Measurements from ENCODE around the gene COX7A2L. TPM values are rescaled to one million over a fixed set of nuclear protein-coding genes. Genes with fewer than 3 reads are reported as not detected.

COX7A2L gene
- polyA plus RNA-seq, 4 donors: 144 to 337 (median 173) TPM

GRCh38 chr2:42363413-42363812 is 2.4 kb upstream of the COX7A2L start:
- WGBS, 3 donors: 80 to 89% (median 88%) methylated on average over 3 of the region's 3 CpGs
- no peaks in the 10 kb centered on the region for H3K9me3 ChIP-seq (ENCODE audit: control insufficient read depth in 2 of 2, insufficient read depth in 1 of 2, low read depth in 1 of 2, low read length in 1 of 2)
- no peak overlapping the region for H3K4me3 ChIP-seq (ENCODE audit: low read depth in 1 of 3, low read length in 3 of 3)
- no peak overlapping the region for H3K27ac ChIP-seq (ENCODE audit: low read depth in 1 of 3, low read length in 2 of 3)
- H3K36me3 ChIP-seq (ENCODE audit: control insufficient read depth in 3 of 3, insufficient read depth in 2 of 3, low read depth in 1 of 3, low read length in 3 of 3): no peaks in the 10 kb centered on the region
- H3K27me3 ChIP-seq (ENCODE audit: control insufficient read depth in 3 of 3, insufficient read depth in 3 of 3, low read length in 3 of 3): no peaks in the 10 kb centered on the region
- peaks cover 0 to 13% (median 10%) of the 10 kb centered on the region in 3 donors for H3K4me1 ChIP-seq (ENCODE audit: control insufficient read depth in 3 of 3, insufficient read depth in 2 of 3, low read depth in 1 of 3, low read length in 2 of 3)
- FAIRE-seq (no peak), DNase-seq (no peak)

- Histone ChIP-seq H3K36me3 (ENCODE audit: control insufficient read depth in 3 of 3, insufficient read depth in 2 of 3, low read depth in 1 of 3, low read length in 3 of 3) (peaks cover 0 to 3% (median 0%) of the 10 kb centered on the region in 3 donors), H3K9me3 (ENCODE audit: control insufficient read depth in 2 of 2, insufficient read depth in 1 of 2, low read depth in 1 of 2, low read length in 1 of 2) (no peaks in the 10 kb centered on the region), H3K27ac (ENCODE audit: low read depth in 1 of 3, low read length in 2 of 3) (peak overlapping the region; percentile 80 to 84 (median 81)), H3K27me3 (ENCODE audit: control insufficient read depth in 3 of 3, insufficient read depth in 3 of 3, low read length in 3 of 3) (no peaks in the 10 kb centered on the region), H3K4me3 (ENCODE audit: low read depth in 1 of 3, low read length in 3 of 3) (peak overlapping the region in 2 of 3 donors; percentile 32 to 52), H3K4me1 (ENCODE audit: control insufficient read depth in 3 of 3, insufficient read depth in 2 of 3, low read depth in 1 of 3, low read length in 2 of 3) (peaks cover 0 to 13% (median 10%) of the 10 kb centered on the region in 3 donors)
- WGBS, 3 donors: 2 to 14% (median 3%) methylated on average over 6 of the region's 6 CpGs
- FAIRE-seq (no peak), DNase-seq (peak; percentile 77 to 93)
These were observed 789 bp upstream of the COX7A2L start for GRCh38 chr2:42361728-42362283.

GRCh38 chr2:42360493-42360889 is 526 bp downstream of the COX7A2L start:
- 0% methylated on average over 15 of the region's 15 CpGs for WGBS, 3 donors
- Histone ChIP-seq H3K27me3 (ENCODE audit: control insufficient read depth in 3 of 3, insufficient read depth in 3 of 3, low read length in 3 of 3) (no peaks in the 10 kb centered on the region), H3K9me3 (ENCODE audit: control insufficient read depth in 2 of 2, insufficient read depth in 1 of 2, low read depth in 1 of 2, low read length in 1 of 2) (no peaks in the 10 kb centered on the region), H3K4me3 (ENCODE audit: low read depth in 1 of 3, low read length in 3 of 3) (peak overlapping the region; percentile 79 to 95 (median 82)), H3K36me3 (ENCODE audit: control insufficient read depth in 3 of 3, insufficient read depth in 2 of 3, low read depth in 1 of 3, low read length in 3 of 3) (peaks cover 0 to 10% (median 0%) of the 10 kb centered on the region in 3 donors), H3K27ac (ENCODE audit: low read depth in 1 of 3, low read length in 2 of 3) (peak overlapping the region; percentile 85 to 96 (median 96)), H3K4me1 (ENCODE audit: control insufficient read depth in 3 of 3, insufficient read depth in 2 of 3, low read depth in 1 of 3, low read length in 2 of 3) (peaks cover 0 to 13% (median 10%) of the 10 kb centered on the region in 3 donors)
- FAIRE-seq: no peak
- DNase-seq: peak in 1 of 2 donors; percentile 41

- no peak for FAIRE-seq
- peak overlapping the region; percentile 79 to 95 (median 82) for H3K4me3 ChIP-seq (ENCODE audit: low read depth in 1 of 3, low read length in 3 of 3)
- 2 to 9% (median 4%) methylated on average over 12 of the region's 12 CpGs for WGBS, 3 donors
- H3K4me1 ChIP-seq (ENCODE audit: control insufficient read depth in 3 of 3, insufficient read depth in 2 of 3, low read depth in 1 of 3, low read length in 2 of 3): peaks cover 0 to 13% (median 10%) of the 10 kb centered on the region in 3 donors
- peak overlapping the region in 2 of 3 donors; percentile 96 for H3K27ac ChIP-seq (ENCODE audit: low read depth in 1 of 3, low read length in 2 of 3)
- DNase-seq: peak; percentile 29 to 56
- H3K9me3 ChIP-seq (ENCODE audit: control insufficient read depth in 2 of 2, insufficient read depth in 1 of 2, low read depth in 1 of 2, low read length in 1 of 2): no peaks in the 10 kb centered on the region
- peaks cover 0 to 10% (median 0%) of the 10 kb centered on the region in 3 donors for H3K36me3 ChIP-seq (ENCODE audit: control insufficient read depth in 3 of 3, insufficient read depth in 2 of 3, low read depth in 1 of 3, low read length in 3 of 3)
- H3K27me3 ChIP-seq (ENCODE audit: control insufficient read depth in 3 of 3, insufficient read depth in 3 of 3, low read length in 3 of 3): no peaks in the 10 kb centered on the region
These were observed 993 bp downstream of the COX7A2L start for GRCh38 chr2:42359965-42360483.

GRCh38 chr2:42359304-42359964 is 1.6 kb downstream of the COX7A2L start:
- FAIRE-seq (no peak), DNase-seq (no peak)
- H3K27me3 ChIP-seq (ENCODE audit: control insufficient read depth in 3 of 3, insufficient read depth in 3 of 3, low read length in 3 of 3): no peaks in the 10 kb centered on the region
- peaks cover 0 to 10% (median 0%) of the 10 kb centered on the region in 3 donors for H3K36me3 ChIP-seq (ENCODE audit: control insufficient read depth in 3 of 3, insufficient read depth in 2 of 3, low read depth in 1 of 3, low read length in 3 of 3)
- peak overlapping the region in 2 of 3 donors; percentile 79 to 95 for H3K4me3 ChIP-seq (ENCODE audit: low read depth in 1 of 3, low read length in 3 of 3)
- WGBS, 3 donors: 18 to 31% (median 23%) methylated on average over 6 of the region's 6 CpGs
- H3K4me1 ChIP-seq (ENCODE audit: control insufficient read depth in 3 of 3, insufficient read depth in 2 of 3, low read depth in 1 of 3, low read length in 2 of 3): peaks cover 0 to 13% (median 10%) of the 10 kb centered on the region in 3 donors
- H3K27ac ChIP-seq (ENCODE audit: low read depth in 1 of 3, low read length in 2 of 3): peak overlapping the region in 2 of 3 donors; percentile 96
- H3K9me3 ChIP-seq (ENCODE audit: control insufficient read depth in 2 of 2, insufficient read depth in 1 of 2, low read depth in 1 of 2, low read length in 1 of 2): no peaks in the 10 kb centered on the region

- Histone ChIP-seq H3K27me3 (ENCODE audit: control insufficient read depth in 3 of 3, insufficient read depth in 3 of 3, low read length in 3 of 3) (no peaks in the 10 kb centered on the region), H3K4me3 (ENCODE audit: low read depth in 1 of 3, low read length in 3 of 3) (no peak overlapping the region), H3K4me1 (ENCODE audit: control insufficient read depth in 3 of 3, insufficient read depth in 2 of 3, low read depth in 1 of 3, low read length in 2 of 3) (peaks cover 0 to 5% (median under 1%) of the 10 kb centered on the region in 3 donors), H3K36me3 (ENCODE audit: control insufficient read depth in 3 of 3, insufficient read depth in 2 of 3, low read depth in 1 of 3, low read length in 3 of 3) (peaks cover 4 to 25% (median 10%) of the 10 kb centered on the region in 3 donors), H3K27ac (ENCODE audit: low read depth in 1 of 3, low read length in 2 of 3) (no peak overlapping the region), H3K9me3 (ENCODE audit: control insufficient read depth in 2 of 2, insufficient read depth in 1 of 2, low read depth in 1 of 2, low read length in 1 of 2) (no peaks in the 10 kb centered on the region)
- FAIRE-seq: no peak
- peak in 1 of 2 donors; percentile 15 for DNase-seq
- 76 to 92% (median 85%) methylated on average over 5 of the region's 5 CpGs for WGBS, 3 donors
These were observed 7.1 kb downstream of the COX7A2L start for GRCh38 chr2:42353792-42354429.

- Histone ChIP-seq H3K27me3 (ENCODE audit: control insufficient read depth in 3 of 3, insufficient read depth in 3 of 3, low read length in 3 of 3) (no peaks in the 10 kb centered on the region), H3K4me3 (ENCODE audit: low read depth in 1 of 3, low read length in 3 of 3) (no peak overlapping the region), H3K27ac (ENCODE audit: low read depth in 1 of 3, low read length in 2 of 3) (no peak overlapping the region), H3K9me3 (ENCODE audit: control insufficient read depth in 2 of 2, insufficient read depth in 1 of 2, low read depth in 1 of 2, low read length in 1 of 2) (no peaks in the 10 kb centered on the region), H3K4me1 (ENCODE audit: control insufficient read depth in 3 of 3, insufficient read depth in 2 of 3, low read depth in 1 of 3, low read length in 2 of 3) (peaks cover 0 to 5% (median 0%) of the 10 kb centered on the region in 3 donors), H3K36me3 (ENCODE audit: control insufficient read depth in 3 of 3, insufficient read depth in 2 of 3, low read depth in 1 of 3, low read length in 3 of 3) (peaks cover 4 to 30% (median 10%) of the 10 kb centered on the region in 3 donors)
- 81 to 91% (median 88%) methylated on average over 5 of the region's 5 CpGs for WGBS, 3 donors
- FAIRE-seq (no peak), DNase-seq (no peak)
These were observed 9.2 kb downstream of the COX7A2L start for GRCh38 chr2:42351864-42352263.

GRCh38 chr2:42350434-42351063 is 10.5 kb downstream of the COX7A2L start:
- Histone ChIP-seq H3K27me3 (ENCODE audit: control insufficient read depth in 3 of 3, insufficient read depth in 3 of 3, low read length in 3 of 3) (no peaks in the 10 kb centered on the region), H3K36me3 (ENCODE audit: control insufficient read depth in 3 of 3, insufficient read depth in 2 of 3, low read depth in 1 of 3, low read length in 3 of 3) (peaks cover 5 to 34% (median 10%) of the 10 kb centered on the region in 3 donors), H3K4me3 (ENCODE audit: low read depth in 1 of 3, low read length in 3 of 3) (no peak overlapping the region), H3K27ac (ENCODE audit: low read depth in 1 of 3, low read length in 2 of 3) (no peak overlapping the region), H3K9me3 (ENCODE audit: control insufficient read depth in 2 of 2, insufficient read depth in 1 of 2, low read depth in 1 of 2, low read length in 1 of 2) (no peaks in the 10 kb centered on the region), H3K4me1 (ENCODE audit: control insufficient read depth in 3 of 3, insufficient read depth in 2 of 3, low read depth in 1 of 3, low read length in 2 of 3) (peaks cover 0 to 9% (median 0%) of the 10 kb centered on the region in 3 donors)
- no peak for DNase-seq
- no peak for FAIRE-seq
- WGBS, 3 donors: 63 to 74% (median 73%) methylated on average over 3 of the region's 3 CpGs
